HepG2 (cell line): Measurements from ENCODE around the gene COQ5. TPM values are rescaled to one million over a fixed set of nuclear protein-coding genes. Genes with fewer than 3 reads are reported as not detected.

Experiments used
- ATF2 ChIP-seq: sonication (generic); formaldehyde crosslinking; IDR thresholded peaks from 2 replicates; pipeline ENCODE4 v1.4.0; 2020; ENCODE audit warnings: missing genetic modification reagents
- CENPT ChIP-seq: sonication (generic); formaldehyde crosslinking; IDR thresholded peaks from 2 replicates; pipeline ENCODE4 v1.8.0; 2022; ENCODE audit warnings: low read depth, mild to moderate bottlenecking, moderate library complexity, missing genetic modification reagents
- FOSL1 ChIP-seq: sonication (generic); formaldehyde crosslinking; IDR thresholded peaks from 2 replicates; pipeline ENCODE4 v1.9.0; 2021; ENCODE audit warnings: missing genetic modification reagents, borderline replicate concordance
- FOXO1 ChIP-seq: sonication (generic); formaldehyde crosslinking; IDR thresholded peaks from 2 replicates; pipeline ENCODE4 v1.4.0; 2020; ENCODE audit warnings: missing genetic modification reagents
- GMEB1 ChIP-seq: sonication (generic); formaldehyde crosslinking; IDR thresholded peaks from 2 replicates; pipeline ENCODE4 v1.5.1; 2020; ENCODE audit warnings: missing genetic modification reagents, mild to moderate bottlenecking, borderline replicate concordance
- HDAC6 ChIP-seq: fragments of 200-600 bp; sonication (generic); IDR thresholded peaks from 2 replicates; pipeline ENCODE4 v1.7.0; 2017; ENCODE audit warnings: mild to moderate bottlenecking, antibody characterized with exemption, low read length, low read depth
- MAX ChIP-seq: IDR thresholded peaks from 2 replicates; pipeline ENCODE4 v1.6.1; 2012; ENCODE audit warnings: inconsistent platforms
- MED13 ChIP-seq: sonication (generic); formaldehyde crosslinking; IDR thresholded peaks from 2 replicates; pipeline ENCODE4 v1.5.0; 2020; ENCODE audit warnings: missing genetic modification reagents
- MED8 ChIP-seq: sonication (generic); formaldehyde crosslinking; IDR thresholded peaks from 2 replicates; pipeline ENCODE4 v1.8.1; 2023; ENCODE audit warnings: mild to moderate bottlenecking, missing genetic modification reagents; ENCODE audit not compliant: insufficient replicate concordance
- MYNN ChIP-seq: sonication (generic); formaldehyde crosslinking; IDR thresholded peaks from 2 replicates; pipeline ENCODE4 v1.4.0; 2020; ENCODE audit warnings: mild to moderate bottlenecking, low read depth, missing genetic modification reagents
- NFIC ChIP-seq: IDR thresholded peaks from 2 replicates; pipeline ENCODE4 v1.6.1; 2012; ENCODE audit warnings: mild to moderate bottlenecking, low read length, inconsistent platforms
- NR3C1 ChIP-seq: sonication (generic); formaldehyde crosslinking; IDR thresholded peaks from 2 replicates; pipeline ENCODE4 v1.4.0; 2020; ENCODE audit warnings: missing genetic modification reagents
- PCBP1 ChIP-seq: fragments of 200-400 bp; formaldehyde crosslinking; IDR thresholded peaks from 2 replicates; pipeline ENCODE4 v1.6.1; 2017; ENCODE audit warnings: mild to moderate bottlenecking, low read depth, low read length, borderline replicate concordance
- POGZ ChIP-seq: sonication (generic); formaldehyde crosslinking; IDR thresholded peaks from 2 replicates; pipeline ENCODE4 v1.4.0; 2020; ENCODE audit warnings: mild to moderate bottlenecking, missing genetic modification reagents
- SRSF1 ChIP-seq: fragments of 200-400 bp; formaldehyde crosslinking; optimal IDR thresholded peaks from 2 replicates; pipeline ENCODE3; 2017; ENCODE audit warnings: mild to moderate bottlenecking, low read depth, low read length, moderate library complexity
- YEATS2 ChIP-seq: sonication (generic); formaldehyde crosslinking; IDR thresholded peaks from 2 replicates; pipeline ENCODE4 v1.4.0; 2020; ENCODE audit warnings: missing genetic modification reagents, borderline replicate concordance
- ZBTB44 ChIP-seq: sonication (generic); formaldehyde crosslinking; IDR thresholded peaks from 2 replicates; pipeline ENCODE4 v1.4.0; 2020; ENCODE audit warnings: missing genetic modification reagents
- ZNF329 ChIP-seq: sonication (generic); formaldehyde crosslinking; IDR thresholded peaks from 2 replicates; pipeline ENCODE4 v1.9.0; 2021; ENCODE audit warnings: low read depth, mild to moderate bottlenecking, missing genetic modification reagents
- ZNF446 ChIP-seq: sonication (generic); formaldehyde crosslinking; IDR thresholded peaks from 2 replicates; pipeline ENCODE4 v1.5.0; 2020; ENCODE audit warnings: mild to moderate bottlenecking, missing genetic modification reagents
- ZNF451 ChIP-seq: sonication (generic); formaldehyde crosslinking; IDR thresholded peaks from 2 replicates; pipeline ENCODE4 v1.5.0; 2020; ENCODE audit warnings: mild to moderate bottlenecking, missing genetic modification reagents
- ZNF644 ChIP-seq: IDR thresholded peaks from 2 replicates; pipeline ENCODE4 v1.6.1; 2016; ENCODE audit warnings: low read depth
- ZNF691 ChIP-seq: sonication (generic); formaldehyde crosslinking; IDR thresholded peaks from 2 replicates; pipeline ENCODE4 v1.4.0; 2020; ENCODE audit warnings: missing genetic modification reagents, low read depth, mild to moderate bottlenecking, borderline replicate concordance
- ZNF772 ChIP-seq: sonication (generic); formaldehyde crosslinking; IDR thresholded peaks from 2 replicates; pipeline ENCODE4 v1.5.0; 2020; ENCODE audit warnings: mild to moderate bottlenecking, missing genetic modification reagents
- ZNF883 ChIP-seq: sonication (generic); formaldehyde crosslinking; IDR thresholded peaks from 2 replicates; pipeline ENCODE4 v1.5.1; 2020; ENCODE audit warnings: mild to moderate bottlenecking, missing genetic modification reagents; ENCODE audit errors: not compliant biosample characterization
- ZSCAN20 ChIP-seq: sonication (generic); formaldehyde crosslinking; IDR thresholded peaks from 2 replicates; pipeline ENCODE4 v1.4.0; 2020; ENCODE audit warnings: missing genetic modification reagents, mild to moderate bottlenecking, borderline replicate concordance
- polyA plus RNA-seq, 8 experiments: library from polyadenylated mRNA; depleted of rRNA in 3 of 8; stranded (reverse) in 7 of 8; unstranded in 1 of 8; fragments of >200 nt; fragmentation: Illumina TruSeq in 4 of 8; extraction: Trizol in 4 of 8; gene quantifications; 2 replicates each; pipeline versions ENCODE4 v1.2.1 to v1.2.3, GENCODE V29; 2011 to 2016; ENCODE audit warnings: low read depth in 4 of 8, missing spikeins in 1 of 8, mixed read lengths in 1 of 8; ENCODE audit not compliant: insufficient read depth in 1 of 8
- total RNA-seq, 5 experiments: library from RNA; depleted of rRNA; stranded (reverse); fragments of >200 nt; fragmentation: Illumina TruSeq; extraction: Trizol; gene quantifications; 2 replicates each; pipeline ENCODE4 v1.2.3, GENCODE V29; 2016; ENCODE audit warnings: low read depth in 1 of 5

The COQ5 gene
- total and polyA plus RNA-seq, 2 of the 13 experiments (the other 11 are each of a cell fraction or from before 2014, with no cell fraction given), result 36.4 to 41.5 TPM

GRCh38 chr12:120495731-120496412, 33.1 kb downstream of the COQ5 start, which contains the start of gene DYNLL1 (continued):
- TF ChIP-seq MED13 (CRISPR knock-in tag) (peak; percentile 40; the same call in 1 of the 2 replicates), ZNF644 (CRISPR knock-in tag) (no peak), MYNN (CRISPR knock-in tag) (no peak), ZBTB44 (CRISPR knock-in tag) (no peak), YEATS2 (CRISPR knock-in tag) (peak; percentile 72; the same call in 1 of the 2 replicates), ZNF772 (CRISPR knock-in tag) (0 out of 2 replicates have a peak, but pooled peaks have one; percentile 36), GMEB1 (CRISPR knock-in tag) (peak; percentile 72; the same call in 1 of the 2 replicates), MED8 (CRISPR knock-in tag) (peak; percentile 72), CENPT (CRISPR knock-in tag) (no peak), NR3C1 (no peak), ZNF446 (CRISPR knock-in tag) (peak; percentile 93), MAX (peak; percentile 87), ZNF883 (CRISPR knock-in tag) (no peak), PCBP1 (no peak), NFIC (no peak), ZNF691 (CRISPR knock-in tag) (no peak), POGZ (CRISPR knock-in tag) (no peak; the same call in 1 of the 2 replicates), FOSL1 (CRISPR knock-in tag) (no peak), ZSCAN20 (CRISPR knock-in tag) (no peak), FOXO1 (CRISPR knock-in tag) (0 out of 2 replicates have a peak, but pooled peaks have one; percentile 30), HDAC6 (no peak), ZNF451 (CRISPR knock-in tag) (peak; percentile 82; the same call in 1 of the 2 replicates), ZNF329 (no peak), ATF2 (CRISPR knock-in tag) (0 out of 2 replicates have a peak, but pooled peaks have one; percentile 47), SRSF1 (no peak)
